ENCODE data around the gene FOXO3. TPM values are rescaled to one million over a fixed set of nuclear protein-coding genes. Genes with fewer than 3 reads are reported as not detected.

FOXO3 gene
- polyA plus RNA-seq, 1 of the 3 experiments (the other 2 are of a cell fraction): 8.1 TPM

DNA sequence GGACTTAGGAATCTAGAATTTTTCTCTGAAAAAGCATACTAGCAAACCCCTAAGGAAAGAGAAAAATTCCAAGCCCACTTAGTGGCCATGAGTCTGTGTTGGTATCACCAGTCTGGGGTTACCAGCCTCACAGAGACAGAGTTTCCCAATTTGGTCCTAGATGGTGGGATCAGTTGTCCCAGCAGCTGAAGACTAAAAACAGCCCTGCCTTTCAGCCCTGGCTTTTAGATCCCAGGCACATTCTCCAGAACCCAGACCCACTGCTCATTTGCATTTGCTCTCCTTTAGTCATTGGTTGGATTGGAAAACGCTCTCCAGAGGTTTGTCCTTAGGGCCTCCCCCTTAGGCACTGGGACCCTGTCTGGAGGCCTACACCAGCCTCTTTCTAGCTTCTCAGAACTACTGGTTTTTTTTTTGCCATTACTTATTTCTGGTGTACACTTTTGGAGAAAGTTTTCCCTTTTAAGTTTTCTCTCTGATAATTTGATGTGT, 39.1 kb upstream of the FOXO3 start:
- Histone ChIP-seq H3F3A (replicated peaks; ENCODE audit: insufficient read depth) (peaks cover 4% of the 10 kb centered on the region), H3K9me2 (no peaks in the 10 kb centered on the region), H3K9me3 (no peaks in the 10 kb centered on the region), H3K9ac (no peak overlapping the region), H3K4me2 (no peak overlapping the region), H2AFZ (ENCODE audit: low read depth) (no peak overlapping the region), H3K27ac (ENCODE audit: low read depth in 2 of 2, low read length in 1 of 2) (no peak overlapping the region), H3K4me3 (ENCODE audit: low read depth in 2 of 2, low read length in 1 of 2) (no peak overlapping the region), H3K4me1 (ENCODE audit: control insufficient read depth in 1 of 2, insufficient read depth in 2 of 2, low read depth in 1 of 2, low read length in 1 of 2) (no peaks in the 10 kb centered on the region; a peak in 1 of 4 replicates), H3K79me2 (ENCODE audit: insufficient read depth) (no peaks in the 10 kb centered on the region), H3K27me3 (ENCODE audit: insufficient read depth) (no peaks in the 10 kb centered on the region), H4K20me1 (ENCODE audit: insufficient read depth) (no peaks in the 10 kb centered on the region), H3K36me3 (replicated peaks in 1 of 2; ENCODE audit: control insufficient read depth in 1 of 2, insufficient read depth in 2 of 2, low read length in 1 of 2) (peaks cover 0 to 9% of the 10 kb centered on the region in 2 experiments)
- no peak for TF ChIP-seq TEAD4 (IDR thresholded peaks at IDR 0.05; ENCODE audit: borderline replicate concordance, insufficient read depth)
- no peak for TF ChIP-seq POLR2AphosphoS5 (IDR thresholded peaks at IDR 0.05; ENCODE audit: low read depth, low read length)
- TF ChIP-seq ELF1 (IDR thresholded peaks at IDR 0.05): no peak
- no peak for TF ChIP-seq GATA2 (CRISPR knock-in tag; IDR thresholded peaks at IDR 0.05)
- TF ChIP-seq, protein P1, sequence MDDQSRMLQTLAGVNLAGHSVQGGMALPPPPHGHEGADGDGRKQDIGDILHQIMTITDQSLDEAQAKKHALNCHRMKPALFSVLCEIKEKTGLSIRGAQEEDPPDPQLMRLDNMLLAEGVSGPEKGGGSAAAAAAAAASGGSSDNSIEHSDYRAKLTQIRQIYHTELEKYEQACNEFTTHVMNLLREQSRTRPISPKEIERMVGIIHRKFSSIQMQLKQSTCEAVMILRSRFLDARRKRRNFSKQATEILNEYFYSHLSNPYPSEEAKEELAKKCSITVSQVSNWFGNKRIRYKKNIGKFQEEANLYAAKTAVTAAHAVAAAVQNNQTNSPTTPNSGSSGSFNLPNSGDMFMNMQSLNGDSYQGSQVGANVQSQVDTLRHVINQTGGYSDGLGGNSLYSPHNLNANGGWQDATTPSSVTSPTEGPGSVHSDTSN (IDR thresholded peaks at IDR 0.05): no peak
- TF ChIP-seq SMC3 (IDR thresholded peaks at IDR 0.05; ENCODE audit: low read depth, low read length): no peak
- TF ChIP-seq JUND (IDR thresholded peaks at IDR 0.05): no peak
- TF ChIP-seq RAD21 (IDR thresholded peaks at IDR 0.05; ENCODE audit: low read length): no peak
- no peak for TF ChIP-seq ZBTB33 (IDR thresholded peaks at IDR 0.05; ENCODE audit: borderline replicate concordance, low read depth)
- TF ChIP-seq RFX5 (IDR thresholded peaks at IDR 0.05; ENCODE audit: low read length): no peak
- WGBS (ENCODE audit: low lambda C conversion rate): 100% methylated on average over 1 of the region's 1 CpG
- no peak for DNase-seq
- ChIA-PET POLR2A (no interaction called here), CTCF (interaction anchor here (4.9 kb wide), 1 partner anchor 29 kb away, joined by 20 read pairs; no protein-coding TSS in a partner anchor)

- Histone ChIP-seq H4K20me1 (ENCODE audit: insufficient read depth) (no peaks in the 10 kb centered on the region), H3K27ac (ENCODE audit: low read depth in 2 of 2, low read length in 1 of 2) (no peak overlapping the region), H3K4me2 (no peak overlapping the region), H3K79me2 (ENCODE audit: insufficient read depth) (no peaks in the 10 kb centered on the region), H3K27me3 (ENCODE audit: insufficient read depth) (no peaks in the 10 kb centered on the region), H3K36me3 (replicated peaks in 1 of 2; ENCODE audit: control insufficient read depth in 1 of 2, insufficient read depth in 2 of 2, low read length in 1 of 2) (peaks cover 0 to 9% of the 10 kb centered on the region in 2 experiments), H3K9me3 (no peaks in the 10 kb centered on the region), H3K4me1 (ENCODE audit: control insufficient read depth in 1 of 2, insufficient read depth in 2 of 2, low read depth in 1 of 2, low read length in 1 of 2) (no peaks in the 10 kb centered on the region; a peak in 1 of 4 replicates), H3F3A (replicated peaks; ENCODE audit: insufficient read depth) (peaks cover 4% of the 10 kb centered on the region), H3K9ac (no peak overlapping the region), H3K9me2 (no peaks in the 10 kb centered on the region), H3K4me3 (ENCODE audit: low read depth in 2 of 2, low read length in 1 of 2) (no peak overlapping the region), H2AFZ (ENCODE audit: low read depth) (no peak overlapping the region)
- CTCF ChIA-PET: interaction anchor here (1.5 to 4.9 kb wide), 8 partner anchors 11 to 546 kb away, joined by 3 to 20 read pairs (median 10); no protein-coding TSS in a partner anchor
- TF ChIP-seq FOSL2 (IDR thresholded peaks at IDR 0.05; ENCODE audit: borderline replicate concordance, low read depth) (no peak), RCOR1 (IDR thresholded peaks at IDR 0.05; ENCODE audit: low read length) (no peak), GATA2 (CRISPR knock-in tag; IDR thresholded peaks at IDR 0.05) (no peak), EZH2phosphoT487 (IDR thresholded peaks at IDR 0.05; ENCODE audit: borderline replicate concordance, low read depth) (no peak)
- POLR2A ChIA-PET: no interaction called here
- WGBS (ENCODE audit: low lambda C conversion rate): 88% methylated on average over 2 of the region's 2 CpGs
- DNase-seq: no peak
These were observed 37.0 kb upstream of the FOXO3 start for GRCh38 chr6:108523697-108524096.

Measured in SK-N-SH (cell line).